SK-N-SH (cell line): ENCODE results near the gene PTBP2. TPM values are rescaled to one million over a fixed set of nuclear protein-coding genes. Genes with fewer than 3 reads are reported as not detected.

Source experiments
- CTCF ChIA-PET: fragments of 300-600, 350-600 bp; formaldehyde crosslinking; extraction: SDS; loops from one replicate; lab custom pipeline; 2021; lab: Yijun Ruan, JAX
- POLR2A ChIA-PET: fragments of 350-600 bp; sonication (Branson Sonifier 250); formaldehyde crosslinking; extraction: SDS; loops from one replicate; lab custom pipeline; 2020; ENCODE audit warnings: antibody characterized with exemption, inconsistent platforms; lab: Yijun Ruan, JAX
- DNase-seq: peaks from one replicate; pipeline ENCODE4 v3.0.0; 2012
- H2AFZ ChIP-seq: fragments of 200-600 bp; sonication (generic); 2 replicates; pipeline ENCODE4 v1.8.1; 2016; ENCODE audit warnings: antibody characterized with exemption, mild to moderate bottlenecking, low read depth
- H3F3A ChIP-seq: fragments of 200-600 bp; sonication (generic); replicated peaks from 2 replicates; pipeline ENCODE3; 2016; ENCODE audit warnings: antibody characterized with exemption, mild to moderate bottlenecking; ENCODE audit not compliant: insufficient read depth
- H3K27ac ChIP-seq, 2 experiments: fragments of 200-500 bp in 1 of 2; fragments of 200-600 bp in 1 of 2; sonication (Bioruptor generic) in 1 of 2; sonication (generic), shearing (Covaris generic) in 1 of 2; 2 replicates each; pipeline versions ENCODE4 v1.5.1 to v1.6.1; 2014 to 2016; ENCODE audit warnings: low read depth in 2 of 2, inconsistent platforms in 1 of 2, low read length in 1 of 2, mild to moderate bottlenecking in 1 of 2, mixed read lengths in 1 of 2
- H3K27me3 ChIP-seq: fragments of 200-600 bp; sonication (generic), shearing (Covaris generic); 2 replicates; pipeline ENCODE4 v1.6.1; 2016; ENCODE audit warnings: mixed run types; ENCODE audit not compliant: insufficient read depth
- H3K36me3 ChIP-seq, 2 experiments: fragments of 200-500 bp in 1 of 2; fragments of 200-600 bp in 1 of 2; sonication (Bioruptor generic) in 1 of 2; sonication (generic) in 1 of 2; replicated peaks in 1 of 2; 2 replicates each; pipeline versions ENCODE3 to v1.5.1; 2014 to 2016; ENCODE audit warnings: low read length in 1 of 2, mild to moderate bottlenecking in 1 of 2; ENCODE audit not compliant: insufficient read depth in 2 of 2, control insufficient read depth in 1 of 2
- H3K4me1 ChIP-seq, 2 experiments: fragments of 200-500 bp in 1 of 2; fragments of 200-600 bp in 1 of 2; sonication (Bioruptor generic) in 1 of 2; sonication (generic), shearing (Covaris generic) in 1 of 2; 2 replicates each; pipeline versions ENCODE4 v1.5.1 to v1.6.1; 2014 to 2016; ENCODE audit warnings: low read depth in 1 of 2, low read length in 1 of 2, mixed run types in 1 of 2; ENCODE audit not compliant: insufficient read depth in 2 of 2, control insufficient read depth in 1 of 2
- H3K4me2 ChIP-seq: fragments of 200-600 bp; sonication (generic), shearing (Covaris generic); 2 replicates; pipeline ENCODE4 v1.6.1; 2017; ENCODE audit warnings: mixed run types
- H3K4me3 ChIP-seq, 2 experiments: fragments of 200-500 bp in 1 of 2; fragments of 200-600 bp in 1 of 2; sonication (Bioruptor generic) in 1 of 2; sonication (generic), shearing (Covaris generic) in 1 of 2; 2 replicates each; pipeline versions ENCODE4 v1.5.1 to v1.8.1; 2014 to 2016; ENCODE audit warnings: low read depth in 2 of 2, inconsistent platforms in 1 of 2, low read length in 1 of 2, mild to moderate bottlenecking in 1 of 2, mixed read lengths in 1 of 2, moderate library complexity in 1 of 2
- H3K79me2 ChIP-seq: fragments of 200-600 bp; sonication (generic); 2 replicates; pipeline ENCODE4 v1.8.1; 2017; ENCODE audit warnings: mild to moderate bottlenecking; ENCODE audit not compliant: insufficient read depth
- H3K9ac ChIP-seq: fragments of 200-600 bp; sonication (generic); 2 replicates; pipeline ENCODE4 v1.6.1; 2017; ENCODE audit warnings: mixed run types
- H3K9me2 ChIP-seq: fragments of 200-600 bp; sonication (generic); 2 replicates; pipeline ENCODE4 v1.6.1; 2017; ENCODE audit warnings: mixed run types
- H3K9me3 ChIP-seq: fragments of 200-600 bp; sonication (generic); 2 replicates; pipeline ENCODE4 v1.6.1; 2017; ENCODE audit warnings: mixed run types, mild to moderate bottlenecking, moderate library complexity
- H4K20me1 ChIP-seq: fragments of 200-600 bp; sonication (generic); 2 replicates; pipeline ENCODE4 v1.6.1; 2017; ENCODE audit warnings: mild to moderate bottlenecking, mixed run types; ENCODE audit not compliant: insufficient read depth
- CHD2 ChIP-seq: fragments of 150-350 bp; IDR thresholded peaks from 2 replicates; pipeline ENCODE4 v1.6.1; 2018; ENCODE audit warnings: low read length; ENCODE audit not compliant: partially characterized antibody
- CTCF ChIP-seq: fragments of 200-600 bp; sonication (generic); IDR thresholded peaks from 2 replicates; pipeline ENCODE4 v1.6.1; 2017; ENCODE audit warnings: antibody characterized with exemption, mild to moderate bottlenecking, moderate library complexity
- EZH2phosphoT487 ChIP-seq: fragments of 200-600 bp; sonication (generic); IDR thresholded peaks from 2 replicates; pipeline ENCODE4 v1.6.1; 2017; ENCODE audit warnings: low read depth, mixed run types, mild to moderate bottlenecking, antibody characterized with exemption, moderate library complexity, borderline replicate concordance
- FOSL2 ChIP-seq: IDR thresholded peaks from 2 replicates; pipeline ENCODE4 v1.4.0; 2012; ENCODE audit warnings: low read depth, mild to moderate bottlenecking, moderate library complexity, borderline replicate concordance
- FOXJ3 ChIP-seq: sonication (generic); formaldehyde crosslinking; IDR thresholded peaks from 2 replicates; pipeline ENCODE4 v1.5.1; 2020; ENCODE audit warnings: mild to moderate bottlenecking, missing genetic modification reagents
- GABPA ChIP-seq: IDR thresholded peaks from 2 replicates; pipeline ENCODE4 v1.4.0; 2012; ENCODE audit warnings: low read depth, mild to moderate bottlenecking
- IRF3 ChIP-seq: fragments of 150-350 bp; IDR thresholded peaks from 2 replicates; pipeline ENCODE4 v1.6.1; 2016; ENCODE audit warnings: mild to moderate bottlenecking, low read depth, low read length
- MAX ChIP-seq: IDR thresholded peaks from 2 replicates; pipeline ENCODE4 v1.4.0; 2012; ENCODE audit warnings: low read depth
- MEF2A ChIP-seq: IDR thresholded peaks from 2 replicates; pipeline ENCODE4 v1.4.0; 2012; ENCODE audit warnings: low read depth, borderline replicate concordance
- MXI1 ChIP-seq: IDR thresholded peaks from 2 replicates; pipeline ENCODE4 v1.6.1; 2012; ENCODE audit warnings: mild to moderate bottlenecking, low read depth, low read length, improper control_type of control experiment
- NFIC ChIP-seq: IDR thresholded peaks from 2 replicates; pipeline ENCODE4 v1.4.0; 2012; ENCODE audit warnings: borderline replicate concordance
- POLR2AphosphoS5 ChIP-seq: IDR thresholded peaks from 2 replicates; pipeline ENCODE4 v1.6.1; 2012; ENCODE audit warnings: low read depth, low read length
- RCOR1 ChIP-seq: fragments of 150-350 bp; IDR thresholded peaks from 2 replicates; pipeline ENCODE4 v1.6.1; 2017; ENCODE audit warnings: antibody characterized with exemption, low read length
- REST ChIP-seq: IDR thresholded peaks from 2 replicates; pipeline ENCODE4 v1.6.1; 2012; ENCODE audit warnings: mild to moderate bottlenecking, low read depth, low read length, moderate library complexity
- RXRA ChIP-seq: IDR thresholded peaks from 2 replicates; pipeline ENCODE4 v1.4.0; 2012; ENCODE audit warnings: low read depth, mild to moderate bottlenecking, borderline replicate concordance
- SMC3 ChIP-seq: IDR thresholded peaks from 2 replicates; pipeline ENCODE4 v1.6.1; 2012; ENCODE audit warnings: low read depth, low read length, improper control_type of control experiment
- TCF12 ChIP-seq: IDR thresholded peaks from 2 replicates; pipeline ENCODE4 v1.4.0; 2012
- TEAD4 ChIP-seq: IDR thresholded peaks from 2 replicates; pipeline ENCODE4 v1.4.0; 2012; ENCODE audit warnings: mild to moderate bottlenecking, borderline replicate concordance; ENCODE audit not compliant: insufficient read depth
- USF1 ChIP-seq: IDR thresholded peaks from 2 replicates; pipeline ENCODE4 v1.4.0; 2012; ENCODE audit warnings: low read depth, borderline replicate concordance
- YY1 ChIP-seq: IDR thresholded peaks from 2 replicates; pipeline ENCODE4 v1.4.0; 2012; ENCODE audit warnings: low read depth, mild to moderate bottlenecking
- WGBS: methylation state at CpG from one replicate; pipeline ENCODE4 v1.1.6; 2017; ENCODE audit warnings: low lambda C conversion rate; 5-methylcytosine and 5-hydroxymethylcytosine counted together
- polyA plus RNA-seq, 3 experiments: library from polyadenylated mRNA; depleted of rRNA; stranded (reverse); fragments of >200 nt; gene quantifications; 2 replicates each; pipeline ENCODE4 v1.2.3, GENCODE V29; 2012

Gene PTBP2
- polyA plus RNA-seq, 1 of the 3 experiments (the other 2 are of a cell fraction): 7.3 TPM

- TF ChIP-seq CTCF (no peak), NFIC (no peak), MAX (no peak), EZH2phosphoT487 (no peak), RCOR1 (peak; percentile 53; the same call in 1 of the 2 replicates), FOSL2 (no peak)
These were observed 28.0 kb downstream of the PTBP2 start (continued) for GRCh38 chr1:96749618-96750017.

GRCh38 chr1:96752394-96752793, 30.8 kb downstream of the PTBP2 start:
- no peak overlapping the region for H2AFZ ChIP-seq
- no peaks in the 10 kb centered on the region for H3K9me2 ChIP-seq
- TF ChIP-seq YY1: no peak
- no peak for TF ChIP-seq CHD2
- TF ChIP-seq RXRA: no peak
- 100% methylated on average over 2 of the region's 2 CpGs for WGBS
- ChIA-PET POLR2A (no interaction called here), CTCF (no interaction called here)
- no peak overlapping the region for H3K4me3 ChIP-seq
- H3K36me3 ChIP-seq: peaks cover 66 to 71% of the 10 kb centered on the region in 2 experiments
- H3K27me3 ChIP-seq: no peaks in the 10 kb centered on the region
- H3F3A ChIP-seq: peaks cover 4% of the 10 kb centered on the region
- H3K9me3 ChIP-seq: no peaks in the 10 kb centered on the region
- H3K4me1 ChIP-seq: peaks cover 3 to 5% of the 10 kb centered on the region in 2 experiments; a peak in 3 of 4 replicates
- no peak for DNase-seq
- peaks cover 26% of the 10 kb centered on the region for H4K20me1 ChIP-seq
- peaks cover 85% of the 10 kb centered on the region for H3K79me2 ChIP-seq
- no peak overlapping the region for H3K27ac ChIP-seq
- no peak overlapping the region for H3K4me2 ChIP-seq
- no peak overlapping the region for H3K9ac ChIP-seq

- WGBS: 100% methylated on average over 1 of the region's 1 CpG
- Histone ChIP-seq H3K4me2 (no peak overlapping the region), H2AFZ (no peak overlapping the region), H3K27ac (no peak overlapping the region), H4K20me1 (no peaks in the 10 kb centered on the region), H3K9ac (no peak overlapping the region), H3K36me3 (peaks cover 72 to 91% of the 10 kb centered on the region in 2 experiments), H3K27me3 (no peaks in the 10 kb centered on the region), H3K4me3 (no peak overlapping the region), H3K4me1 (no peaks in the 10 kb centered on the region), H3F3A (peaks cover 4% of the 10 kb centered on the region), H3K9me3 (no peaks in the 10 kb centered on the region), H3K79me2 (peaks cover 80% of the 10 kb centered on the region), H3K9me2 (peaks cover 3% of the 10 kb centered on the region; the same call in 1 of the 2 replicates)
- DNase-seq: no peak
- POLR2A ChIA-PET: no interaction called here
- CTCF ChIA-PET: no interaction called here
- TF ChIP-seq SMC3: no peak
- no peak for TF ChIP-seq MEF2A
- no peak for TF ChIP-seq TCF12
- TF ChIP-seq TEAD4: no peak
- no peak for TF ChIP-seq USF1
- no peak for TF ChIP-seq MXI1
- no peak for TF ChIP-seq GABPA
- TF ChIP-seq IRF3: no peak
- no peak for TF ChIP-seq REST
- TF ChIP-seq FOSL2: no peak
- TF ChIP-seq POLR2AphosphoS5: no peak
- TF ChIP-seq FOXJ3 (CRISPR knock-in tag): no peak
- TF ChIP-seq RCOR1: no peak
These were observed 35.2 kb downstream of the PTBP2 start for GRCh38 chr1:96756789-96757188.
